PC-9 (cell line): Measurements from ENCODE around the gene ASCC1. TPM values are rescaled to one million over a fixed set of nuclear protein-coding genes. Genes with fewer than 3 reads are reported as not detected.
A peak's percentile ranks its signal among the peaks of the same experiment; 100 is the strongest.
"Not testable (repeated sequence)": the region's sequence is repeated elsewhere in the genome, so short reads cannot be mapped to it uniquely, and the experiment has no call there.

Experiments used
- BruUV-seq: library from RNA; stranded (reverse); fragments of 400-500 nt; replicated peaks from 2 replicates; lab custom pipeline; 2021; lab: Mats Ljungman, UMichigan
- CTCF ChIA-PET: fragments of 300-600 bp; sonication (Branson Sonifier 250); formaldehyde crosslinking; loops from one replicate; lab custom pipeline; 2022; ENCODE audit warnings: antibody characterized with exemption; lab: Charles Lee
- POLR2A ChIA-PET: fragments of 300-600 bp; sonication (Branson Sonifier 250); formaldehyde crosslinking; loops from one replicate; lab custom pipeline; 2022; ENCODE audit warnings: antibody characterized with exemption; ENCODE audit not compliant: unreplicated experiment; lab: Charles Lee
- DNase-seq, 2 experiments: peaks; one replicate each; pipeline versions ENCODE4 v3.0.0 to v3.0.0-alpha.2; 2015 to 2022; ENCODE audit warnings: mixed read lengths in 1 of 2
- H2AFZ ChIP-seq: fragments of 200-600 bp; sonication (generic); 2 replicates; pipeline ENCODE4 v1.8.1; 2017; ENCODE audit warnings: antibody characterized with exemption
- H3F3A ChIP-seq: fragments of 200-600 bp; sonication (generic); 2 replicates; pipeline ENCODE4 v1.8.1; 2017; ENCODE audit warnings: antibody characterized with exemption, mild to moderate bottlenecking, low read depth; ENCODE audit not compliant: insufficient read depth
- H3K27ac ChIP-seq: fragments of 200-600 bp; sonication (generic); 2 replicates; pipeline ENCODE4 v1.6.1; 2016; ENCODE audit warnings: mixed run types
- H3K27me3 ChIP-seq: fragments of 200-600 bp; sonication (generic); 2 replicates; pipeline ENCODE4 v1.6.1; 2016; ENCODE audit warnings: low read depth, mixed run types; ENCODE audit not compliant: insufficient read depth
- H3K36me3 ChIP-seq: fragments of 200-600 bp; sonication (generic); 2 replicates; pipeline ENCODE4 v1.6.1; 2016; ENCODE audit warnings: low read depth, mixed run types
- H3K4me1 ChIP-seq: fragments of 200-600 bp; sonication (generic); replicated peaks from 2 replicates; pipeline ENCODE4 v1.6.1; 2016; ENCODE audit warnings: mixed run types; ENCODE audit not compliant: insufficient read depth
- H3K4me2 ChIP-seq: fragments of 200-600 bp; sonication (generic); 2 replicates; pipeline ENCODE4 v1.6.1; 2017; ENCODE audit warnings: mixed run types
- H3K4me3 ChIP-seq: fragments of 200-600 bp; sonication (generic); 2 replicates; pipeline ENCODE4 v1.6.1; 2016; ENCODE audit warnings: mixed run types
- H3K79me2 ChIP-seq: fragments of 200-600 bp; sonication (generic); 2 replicates; pipeline ENCODE4 v1.6.1; 2017; ENCODE audit warnings: low read depth, mixed run types
- H3K9me2 ChIP-seq: fragments of 200-600 bp; sonication (generic); 2 replicates; pipeline ENCODE4 v1.8.1; 2017; ENCODE audit warnings: mild to moderate bottlenecking; ENCODE audit not compliant: insufficient read depth
- H3K9me3 ChIP-seq: fragments of 200-600 bp; sonication (generic); 2 replicates; pipeline ENCODE4 v1.8.1; 2016; ENCODE audit warnings: low read depth; ENCODE audit not compliant: insufficient read depth
- H4K20me1 ChIP-seq: fragments of 200-600 bp; sonication (generic); 2 replicates; pipeline ENCODE4 v1.8.1; 2017; ENCODE audit not compliant: insufficient read depth
- CTCF ChIP-seq: fragments of 200-600 bp; sonication (generic); conservative IDR thresholded peaks from 2 replicates; pipeline ENCODE4 v1.6.1; 2017; ENCODE audit warnings: mixed run types, antibody characterized with exemption, mild to moderate bottlenecking, moderate library complexity
- EZH2 ChIP-seq: fragments of 200-600 bp; sonication (generic); IDR thresholded peaks from 2 replicates; pipeline ENCODE4 v1.8.0; 2017; ENCODE audit warnings: antibody characterized with exemption, low read depth
- intact Hi-C: fragments of 100-400 bp; cut with micrococcal nuclease; formaldehyde crosslinking; loops from one replicate; pipeline ENCODE4 v1.10.0; 2022; ENCODE audit not compliant: unreplicated experiment
- total RNA-seq: library from RNA; stranded (reverse); gene quantifications from 2 replicates; pipeline ENCODE4 v1.2.3, GENCODE V29; 2021

Gene ASCC1
- total RNA-seq, 1 experiment from 2014 or later, result 129 TPM

GRCh38 chr10:72162978-72163377, 53.1 kb downstream of the ASCC1 start:
- Histone ChIP-seq H3K27ac (0 out of 2 replicates have a peak overlapping the region, but pooled peaks have one; percentile 5), H3K36me3 (peaks cover 22% of the 10 kb centered on the region), H3K4me2 (no peak overlapping the region), H2AFZ (no peak overlapping the region), H3K4me1 (no peaks in the 10 kb centered on the region), H3K9me2 (no peaks in the 10 kb centered on the region), H3K27me3 (no peaks in the 10 kb centered on the region), H4K20me1 (no peaks in the 10 kb centered on the region), H3K9me3 (no peaks in the 10 kb centered on the region; the same call in 1 of the 2 replicates), H3F3A (peaks cover 12% of the 10 kb centered on the region; the same call in 1 of the 2 replicates), H3K4me3 (no peak overlapping the region), H3K79me2 (no peaks in the 10 kb centered on the region)
- no peak for DNase-seq
- no TSS peak for BruUV-seq
- ChIA-PET CTCF (no interaction called here), POLR2A (no interaction called here)
- TF ChIP-seq EZH2, result no peak
- intact Hi-C loops, result no loop called here

GRCh38 chr10:72158176-72158575, 57.9 kb downstream of the ASCC1 start:
- H3F3A ChIP-seq, result peaks cover 9% of the 10 kb centered on the region
- intact Hi-C loops, result no loop called here

GRCh38 chr10:72156223-72156622, 59.9 kb downstream of the ASCC1 start:
- Histone ChIP-seq H3K27me3 (no peaks in the 10 kb centered on the region), H3K79me2 (no peaks in the 10 kb centered on the region), H3K4me2 (no peak overlapping the region), H3K9me2 (no peaks in the 10 kb centered on the region), H4K20me1 (no peaks in the 10 kb centered on the region), H3K36me3 (peaks cover 20% of the 10 kb centered on the region), H3K27ac (no peak overlapping the region), H3K9me3 (no peaks in the 10 kb centered on the region), H3F3A (peaks cover 6% of the 10 kb centered on the region; the same call in 1 of the 2 replicates), H3K4me1 (no peaks in the 10 kb centered on the region), H2AFZ (no peak overlapping the region), H3K4me3 (no peak overlapping the region)
- DNase-seq, result no peak
- intact Hi-C loops, result no loop called here
- CTCF ChIA-PET, result no interaction called here
- POLR2A ChIA-PET, result no interaction called here
- no TSS peak for BruUV-seq
- TF ChIP-seq EZH2 (no peak), CTCF (no peak)

More at GRCh38 chr10:72158176-72158575, 57.9 kb downstream of the ASCC1 start:
- Histone ChIP-seq H3K9me3 (no peaks in the 10 kb centered on the region; the same call in 1 of the 2 replicates), H3K36me3 (peaks cover 21% of the 10 kb centered on the region), H3K4me2 (no peak overlapping the region), H3K4me1 (no peaks in the 10 kb centered on the region), H3K4me3 (no peak overlapping the region), H3K27ac (no peak overlapping the region), H3K79me2 (no peaks in the 10 kb centered on the region), H3K9me2 (no peaks in the 10 kb centered on the region), H3K27me3 (no peaks in the 10 kb centered on the region), H4K20me1 (no peaks in the 10 kb centered on the region), H2AFZ (no peak overlapping the region)
- POLR2A ChIA-PET, result interaction anchor here (0.6 to 1.0 kb wide), 2 partner anchors 32 to 91 kb away, joined by 4 to 9 read pairs; no protein-coding TSS in a partner anchor
- CTCF ChIA-PET, result no interaction called here
- BruUV-seq, result no TSS peak
- TF ChIP-seq EZH2 (no peak), CTCF (no peak)
- DNase-seq, result no peak

GRCh38 chr10:72152286-72152685, 63.8 kb downstream of the ASCC1 start:
- H3K79me2 ChIP-seq, result no peaks in the 10 kb centered on the region
- H3K4me1 ChIP-seq, result no peaks in the 10 kb centered on the region
- no peak for DNase-seq
- H3K9me3 ChIP-seq, result no peaks in the 10 kb centered on the region
- ChIA-PET CTCF (interaction anchor here (0.6 kb wide), 1 partner anchor 13 kb away, joined by 3 read pairs; no protein-coding TSS in a partner anchor), POLR2A (no interaction called here)
- TF ChIP-seq EZH2 (no peak), CTCF (no peak)
- no TSS peak for BruUV-seq
- H3K4me2 ChIP-seq, result no peak overlapping the region
- H3K27me3 ChIP-seq, result no peaks in the 10 kb centered on the region
- no peak overlapping the region for H3K4me3 ChIP-seq
- no peaks in the 10 kb centered on the region for H4K20me1 ChIP-seq
- H3F3A ChIP-seq, result no peaks in the 10 kb centered on the region; the same call in 1 of the 2 replicates
- H3K36me3 ChIP-seq, result peaks cover 5% of the 10 kb centered on the region
- no peaks in the 10 kb centered on the region for H3K9me2 ChIP-seq
- no peak overlapping the region for H3K27ac ChIP-seq
- H2AFZ ChIP-seq, result no peak overlapping the region
- intact Hi-C loops, result no loop called here

- H3F3A ChIP-seq, BruUV-seq, H3K79me2 ChIP-seq, H2AFZ ChIP-seq, intact Hi-C loops, H3K4me2 ChIP-seq, H3K9me2 ChIP-seq, H3K9me3 ChIP-seq, H4K20me1 ChIP-seq, H3K27ac ChIP-seq, DNase-seq, H3K36me3 ChIP-seq, POLR2A ChIA-PET, H3K4me1 ChIP-seq, H3K27me3 ChIP-seq, H3K4me3 ChIP-seq, CTCF ChIA-PET: not testable (repeated sequence)
Observed at GRCh38 chr10:72150746-72151478, 65.2 kb downstream of the ASCC1 start.
